Glutamatergic neuron (in vitro differentiated cells): ENCODE data around the gene UST. TPM values are rescaled to one million over a fixed set of nuclear protein-coding genes. Genes with fewer than 3 reads are reported as not detected.

Experiments used
- DNase-seq: peaks from one replicate; pipeline ENCODE4 v3.0.0; 2022
- H3K27ac Mint-ChIP-seq: one replicate; pipeline ENCODE4 v1.8.0; 2020; ENCODE audit warnings: mild to moderate bottlenecking, mixed read lengths, inconsistent platforms; ENCODE audit not compliant: unreplicated experiment
- H3K27me3 Mint-ChIP-seq: one replicate; pipeline ENCODE4 v1.8.0; 2020; ENCODE audit warnings: mild to moderate bottlenecking, moderate library complexity, mixed read lengths, inconsistent platforms; ENCODE audit not compliant: unreplicated experiment
- H3K36me3 Mint-ChIP-seq: one replicate; pipeline ENCODE4 v1.8.0; 2020; ENCODE audit warnings: mild to moderate bottlenecking, mixed read lengths, inconsistent platforms; ENCODE audit not compliant: unreplicated experiment
- H3K4me1 Mint-ChIP-seq: one replicate; pipeline ENCODE4 v1.8.0; 2020; ENCODE audit warnings: mild to moderate bottlenecking, low read depth, mixed read lengths, inconsistent platforms; ENCODE audit not compliant: unreplicated experiment
- H3K4me3 Mint-ChIP-seq: one replicate; pipeline ENCODE4 v1.8.0; 2020; ENCODE audit warnings: mild to moderate bottlenecking, mixed read lengths, inconsistent platforms; ENCODE audit not compliant: unreplicated experiment
- H3K9me3 Mint-ChIP-seq: one replicate; pipeline ENCODE4 v1.8.0; 2020; ENCODE audit warnings: mild to moderate bottlenecking, moderate library complexity, mixed read lengths, inconsistent platforms; ENCODE audit not compliant: unreplicated experiment
- total RNA-seq: library from RNA; stranded (reverse); fragmentation: NEBNext Ultra II Directional; extraction: Animal tissue kit (Norgen Biotek cat#: 25700); gene quantifications from one replicate; pipeline ENCODE4 v1.2.1, GENCODE V29; 2021; ENCODE audit not compliant: unreplicated experiment
- TF ChIP-seq, protein P1 (sequence below): fragments of 200-600 bp; sonication (generic); IDR thresholded peaks from one replicate; pipeline ENCODE4 v1.5.0; 2021; ENCODE audit not compliant: partially characterized antibody, unreplicated experiment

UST gene
- total RNA-seq, 1 donor from 2014 or later = 11.2 TPM

DNA sequence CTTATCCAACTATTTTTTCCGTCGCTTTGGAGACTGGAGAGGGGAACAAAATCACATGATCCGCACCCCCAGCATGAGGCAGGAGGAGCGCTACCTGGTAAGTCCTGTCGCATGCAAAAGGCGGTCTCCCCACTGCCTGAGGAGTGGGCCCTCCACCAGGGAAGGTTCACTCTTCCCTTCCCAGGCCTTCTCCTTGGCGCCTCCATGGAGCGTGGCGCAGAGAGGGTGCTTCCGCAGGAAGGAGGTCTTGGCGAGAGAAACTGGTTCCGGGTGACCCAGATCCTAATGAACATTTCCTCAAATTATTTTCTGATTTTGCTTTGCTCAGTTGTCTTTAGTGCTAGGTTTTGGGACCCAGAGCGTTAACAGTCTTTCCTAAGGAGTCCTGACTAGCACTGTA lies 217.6 kb downstream of the UST start:
- DNase-seq = no peak
- H3K4me1 Mint-ChIP-seq = no peaks in the 10 kb centered on the region
- H3K27me3 Mint-ChIP-seq = no peaks in the 10 kb centered on the region
- no peaks in the 10 kb centered on the region for H3K9me3 Mint-ChIP-seq
- H3K4me3 Mint-ChIP-seq = no peak overlapping the region
- no peak overlapping the region for H3K27ac Mint-ChIP-seq
- H3K36me3 Mint-ChIP-seq = no peaks in the 10 kb centered on the region
- TF ChIP-seq, protein P1, sequence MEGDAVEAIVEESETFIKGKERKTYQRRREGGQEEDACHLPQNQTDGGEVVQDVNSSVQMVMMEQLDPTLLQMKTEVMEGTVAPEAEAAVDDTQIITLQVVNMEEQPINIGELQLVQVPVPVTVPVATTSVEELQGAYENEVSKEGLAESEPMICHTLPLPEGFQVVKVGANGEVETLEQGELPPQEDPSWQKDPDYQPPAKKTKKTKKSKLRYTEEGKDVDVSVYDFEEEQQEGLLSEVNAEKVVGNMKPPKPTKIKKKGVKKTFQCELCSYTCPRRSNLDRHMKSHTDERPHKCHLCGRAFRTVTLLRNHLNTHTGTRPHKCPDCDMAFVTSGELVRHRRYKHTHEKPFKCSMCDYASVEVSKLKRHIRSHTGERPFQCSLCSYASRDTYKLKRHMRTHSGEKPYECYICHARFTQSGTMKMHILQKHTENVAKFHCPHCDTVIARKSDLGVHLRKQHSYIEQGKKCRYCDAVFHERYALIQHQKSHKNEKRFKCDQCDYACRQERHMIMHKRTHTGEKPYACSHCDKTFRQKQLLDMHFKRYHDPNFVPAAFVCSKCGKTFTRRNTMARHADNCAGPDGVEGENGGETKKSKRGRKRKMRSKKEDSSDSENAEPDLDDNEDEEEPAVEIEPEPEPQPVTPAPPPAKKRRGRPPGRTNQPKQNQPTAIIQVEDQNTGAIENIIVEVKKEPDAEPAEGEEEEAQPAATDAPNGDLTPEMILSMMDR = no peak

DNA sequence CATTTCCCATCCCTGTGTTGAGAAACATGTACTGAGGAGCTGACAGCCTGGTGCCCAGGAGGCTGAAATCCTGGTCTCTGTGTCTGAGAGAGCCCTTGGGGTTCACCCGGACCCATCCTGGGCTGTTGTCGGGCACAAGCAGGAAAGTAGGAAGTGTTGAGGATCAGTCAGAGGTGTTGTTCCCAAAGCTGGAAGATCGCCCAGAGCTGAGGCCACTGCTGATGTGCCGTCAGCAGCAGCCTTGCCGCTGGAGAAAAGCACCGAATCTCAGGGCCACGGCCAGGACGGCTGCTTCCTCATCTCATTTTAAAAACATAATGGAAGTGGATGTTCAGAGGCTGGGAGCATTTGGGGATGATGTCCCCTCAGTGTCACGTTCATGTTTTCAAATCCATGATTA lies 218.5 kb downstream of the UST start:
- no peaks in the 10 kb centered on the region for H3K27me3 Mint-ChIP-seq
- no peak for DNase-seq
- no peak overlapping the region for H3K27ac Mint-ChIP-seq
- H3K4me3 Mint-ChIP-seq = no peak overlapping the region
- no peaks in the 10 kb centered on the region for H3K9me3 Mint-ChIP-seq
- no peaks in the 10 kb centered on the region for H3K36me3 Mint-ChIP-seq
- TF ChIP-seq, protein P1 = no peak
- no peaks in the 10 kb centered on the region for H3K4me1 Mint-ChIP-seq

DNA sequence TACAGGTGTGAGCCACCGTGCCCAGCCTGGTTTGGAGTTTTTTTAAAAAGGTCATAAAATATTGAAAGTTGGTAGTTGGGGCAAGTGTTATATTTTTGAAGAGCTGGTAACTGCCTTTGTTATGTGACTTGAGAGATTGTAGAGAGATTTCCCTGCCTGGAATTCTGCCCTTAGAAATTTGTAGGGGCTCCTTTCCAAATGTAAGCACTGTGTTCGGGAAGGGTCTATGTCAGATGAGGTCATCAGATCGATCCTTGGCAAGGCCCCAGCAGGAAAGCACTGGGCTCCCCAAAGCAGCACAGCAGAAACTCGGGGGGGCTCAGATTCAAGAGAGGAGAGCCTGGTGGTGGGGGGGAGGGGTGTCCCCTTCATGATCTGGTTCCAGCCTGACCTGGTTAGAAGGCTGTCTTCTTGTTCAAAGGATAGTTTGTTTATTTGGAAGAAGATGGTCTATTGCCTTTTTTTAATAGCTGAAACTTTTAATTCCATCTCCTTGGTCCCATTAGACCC lies 220.2 kb downstream of the UST start:
- Mint-ChIP-seq H3K27ac (no peak overlapping the region), H3K9me3 (no peaks in the 10 kb centered on the region), H3K4me1 (peaks cover 9% of the 10 kb centered on the region), H3K4me3 (no peak overlapping the region), H3K36me3 (no peaks in the 10 kb centered on the region), H3K27me3 (peaks cover 5% of the 10 kb centered on the region)
- DNase-seq = no peak
- TF ChIP-seq, protein P1 = no peak

DNA sequence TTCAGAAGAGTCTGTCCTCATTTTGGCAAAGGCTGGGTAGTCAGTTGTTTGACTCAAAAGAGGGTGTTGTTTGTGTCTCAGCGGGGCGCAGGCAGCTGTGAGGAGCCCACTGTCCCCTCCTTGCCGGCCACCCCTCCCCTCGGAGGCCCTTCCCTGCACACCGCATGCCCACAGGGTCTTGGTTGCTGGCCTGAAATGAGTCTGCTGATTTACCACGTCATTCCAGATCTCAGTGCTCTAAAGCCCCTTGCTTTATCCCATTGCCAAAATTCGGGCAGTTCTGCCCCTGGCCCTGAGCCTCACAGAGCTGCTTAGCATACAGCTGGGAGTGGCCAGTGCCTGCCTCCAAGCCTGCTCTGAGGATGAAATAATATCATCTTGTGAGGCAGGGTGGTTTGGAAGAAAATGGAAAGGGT lies 220.7 kb downstream of the UST start:
- Mint-ChIP-seq H3K9me3 (no peaks in the 10 kb centered on the region), H3K4me1 (peaks cover 13% of the 10 kb centered on the region), H3K27ac (no peak overlapping the region), H3K27me3 (peaks cover 7% of the 10 kb centered on the region), H3K4me3 (no peak overlapping the region), H3K36me3 (no peaks in the 10 kb centered on the region)
- DNase-seq = no peak
- TF ChIP-seq, protein P1 = no peak

DNA sequence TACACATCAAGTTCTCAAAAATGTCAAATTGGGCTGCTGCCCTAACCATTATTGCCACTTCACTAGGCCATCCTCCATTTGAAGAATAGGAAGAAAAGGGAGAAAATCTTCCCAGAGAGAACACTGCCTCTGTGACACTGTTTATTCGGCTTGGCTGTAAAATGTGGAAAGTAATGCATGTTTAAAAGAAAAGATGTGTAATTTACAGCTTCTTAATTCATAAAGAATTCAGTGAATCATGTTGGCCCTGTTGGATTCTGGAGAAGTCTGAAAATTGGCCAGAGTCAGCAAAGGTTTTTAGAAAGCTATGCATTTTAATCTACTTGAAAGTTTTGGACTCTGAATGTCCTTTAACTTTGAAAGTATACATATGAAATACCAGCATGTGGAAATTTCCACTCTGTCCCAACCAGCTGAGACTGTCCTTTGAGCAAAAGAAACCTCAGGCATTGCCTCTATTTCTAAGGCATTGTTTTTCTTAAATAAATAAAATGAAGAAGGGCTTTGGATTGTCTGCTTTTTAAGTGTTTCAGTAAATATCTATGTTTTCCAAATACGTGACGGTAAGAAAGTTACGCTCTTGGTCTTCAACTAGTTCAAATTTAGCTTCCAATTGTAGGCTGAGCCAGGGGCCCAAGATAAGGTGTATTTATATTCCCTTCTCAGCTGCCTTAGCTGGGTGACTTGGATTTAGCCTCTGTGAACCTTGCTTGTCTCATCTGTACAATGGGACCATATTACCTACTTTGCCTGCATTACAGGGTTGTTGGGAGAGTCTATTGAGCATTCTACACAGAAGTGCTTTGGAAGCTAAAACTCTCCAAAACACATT lies 222.2 kb downstream of the UST start:
- Mint-ChIP-seq H3K36me3 (no peaks in the 10 kb centered on the region), H3K9me3 (no peaks in the 10 kb centered on the region), H3K4me3 (no peak overlapping the region), H3K4me1 (peaks cover 13% of the 10 kb centered on the region), H3K27me3 (peaks cover 8% of the 10 kb centered on the region), H3K27ac (no peak overlapping the region)
- DNase-seq = no peak
- TF ChIP-seq, protein P1 = no peak
